Vagina (tissue), 2 donors: ENCODE results near the gene HOOK2.

Experiments used
- POLR2A ChIP-seq, 2 donors: fragments of 450-650 bp; IDR thresholded peaks; one replicate each; pipeline ENCODE4 v1.6.1; 2017; ENCODE audit warnings: antibody characterized with exemption in 2 of 2, mild to moderate bottlenecking in 2 of 2, moderate library complexity in 2 of 2
- POLR2AphosphoS5 ChIP-seq, 2 donors: sonication (generic); formaldehyde crosslinking; IDR thresholded peaks; one replicate each; pipeline ENCODE4 v1.9.0; 2017; ENCODE audit warnings: antibody characterized with exemption in 2 of 2, mild to moderate bottlenecking in 2 of 2, low read depth in 1 of 2; ENCODE audit not compliant: insufficient read depth in 1 of 2

GRCh38 chr19:12796146-12797071, 21.1 kb upstream of the HOOK2 start:
- TF ChIP-seq POLR2A (IDR thresholded peaks at IDR 0.05) = no peak
- peak in 1 of 2 donors; percentile 73 for TF ChIP-seq POLR2AphosphoS5 (IDR thresholded peaks at IDR 0.05; ENCODE audit: insufficient read depth in 1 of 2, low read depth in 1 of 2)
